Tongue (tissue), 3 donors: ENCODE measurements around the gene HIVEP3. TPM values are rescaled to one million over a fixed set of nuclear protein-coding genes. Genes with fewer than 3 reads are reported as not detected.

Experiments
- DNase-seq: peaks from one replicate; pipeline ENCODE4 v3.0.0-alpha.2; 2015
- small RNA-seq: library from RNA; depleted of rRNA; stranded (forward); fragments of <200 nt; gene quantifications from one replicate; pipeline ENCODE3, GENCODE V24; 2014; ENCODE audit warnings: low replicate concordance
- total RNA-seq: library from RNA; depleted of rRNA; stranded (reverse); fragments of >200 nt; gene quantifications from one replicate; pipeline ENCODE4 v1.2.3, GENCODE V29; 2014

The HIVEP3 gene
- total RNA-seq, 1 donor from 2014 or later, result 2.5 TPM

- peak; percentile 66 for DNase-seq
Observed at GRCh38 chr1:41461790-41462679, 456.7 kb downstream of the HIVEP3 start.

GRCh38 chr1:41456847-41457540, 461.7 kb downstream of the HIVEP3 start:
- no peak for DNase-seq

Small RNA genes lying within 50 kb of the gene (small RNA-seq; reads per million reads assigned to genes)
- not detected for gene RNA5SP45

Other genes starting within 250 kb of the HIVEP3 start
- gene GUCA2B, start 234.5 kb upstream of the HIVEP3 start, total RNA-seq, result not detected
- gene GUCA2A, start 245.8 kb upstream of the HIVEP3 start, total RNA-seq, result not detected